ENCODE results near the gene FAAP20. TPM values are rescaled to one million over a fixed set of nuclear protein-coding genes. Genes with fewer than 3 reads are reported as not detected.

Gene FAAP20
- polyA plus RNA-seq, 2 of the 4 experiments (the other 2 are of a cell fraction), result 5.1 to 26.0 TPM

- CTCF ChIA-PET, result interaction anchor here (2.4 to 7.6 kb wide), 2 partner anchors 38 to 149 kb away, joined by 12 to 49 read pairs; partner anchors contain the start of gene FAAP20
- no peaks in the 10 kb centered on the region for H3K9me3 ChIP-seq
- DNase-seq (ENCODE audit: low read depth in 1 of 2, low spot score in 1 of 2) (no peak), ATAC-seq (no peak), FAIRE-seq (no peak)
- H3K4me3 ChIP-seq, result no peak overlapping the region
- H3K4me2 ChIP-seq, result peak overlapping the region; percentile 97
- peaks cover 65% of the 10 kb centered on the region for H3K4me1 ChIP-seq
- WGBS (ENCODE audit: missing lambda C conversion rate), result 91% methylated on average over 6 of the region's 23 CpGs
- POLR2A ChIA-PET, result no interaction called here
- no peak for TF ChIP-seq EHF (CRISPR knock-in tag; IDR thresholded peaks at IDR 0.05)
- TF ChIP-seq CEBPB (IDR thresholded peaks at IDR 0.05), result no peak
- no peak for TF ChIP-seq RCOR1 (IDR thresholded peaks at IDR 0.05; ENCODE audit: low read depth, low read length)
- no peak for TF ChIP-seq SMC3 (IDR thresholded peaks at IDR 0.05)
- TF ChIP-seq POLR2AphosphoS2 (conservative IDR thresholded peaks at IDR 0.05; ENCODE audit: low read length), result no peak
- TF ChIP-seq HES2 (IDR thresholded peaks at IDR 0.05), result no peak
- TF ChIP-seq MAX (IDR thresholded peaks at IDR 0.05), result no peak
- no peak for TF ChIP-seq NR3C1 (IDR thresholded peaks at IDR 0.05)
- TF ChIP-seq GATA3 (IDR thresholded peaks at IDR 0.05; ENCODE audit: borderline replicate concordance), result no peak
- no peak for TF ChIP-seq JUNB (IDR thresholded peaks at IDR 0.05)
- TF ChIP-seq ZNF302 (CRISPR knock-in tag; IDR thresholded peaks at IDR 0.05), result no peak
- TF ChIP-seq MYC (IDR thresholded peaks at IDR 0.05; ENCODE audit: borderline replicate concordance, low read length), result no peak
- no peak for TF ChIP-seq E2F6 (IDR thresholded peaks at IDR 0.05; ENCODE audit: borderline replicate concordance, low read depth)
- TF ChIP-seq TFCP2L1 (CRISPR knock-in tag; IDR thresholded peaks at IDR 0.05), result no peak
- no peak for TF ChIP-seq ZSCAN20 (CRISPR knock-in tag; IDR thresholded peaks at IDR 0.05)
- H3K27ac ChIP-seq, result peak overlapping the region in 1 of 2 experiments; percentile 83; a peak in 3 of 6 replicates
Measured at GRCh38 chr1:2232916-2233438, 38.4 kb upstream of the FAAP20 start.

- ATAC-seq, result no peak
- ChIA-PET POLR2A (no interaction called here), CTCF (interaction anchor here (0.9 to 7.6 kb wide), 6 partner anchors 8 to 149 kb away, joined by 3 to 49 read pairs (median 7); partner anchors contain the start of gene FAAP20)
- 66% methylated on average over 14 of the region's 17 CpGs for WGBS (ENCODE audit: missing lambda C conversion rate)
- Histone ChIP-seq H3K27ac (peak overlapping the region in 1 of 2 experiments; percentile 83; a peak in 3 of 6 replicates), H3K9me3 (no peaks in the 10 kb centered on the region), H3K4me1 (peaks cover 62% of the 10 kb centered on the region), H3K4me2 (peak overlapping the region; percentile 97), H3K4me3 (no peak overlapping the region)
- FAIRE-seq, result no peak
- no peak for DNase-seq (ENCODE audit: low read depth in 1 of 2, low spot score in 1 of 2)
- TF ChIP-seq PBX3 (IDR thresholded peaks at IDR 0.05) (no peak), RAD21 (conservative IDR thresholded peaks at IDR 0.05 in 1 of 2, IDR thresholded peaks at IDR 0.05 in 1 of 2) (no peak), FOSL2 (IDR thresholded peaks at IDR 0.05) (no peak), FOSL2 (CRISPR knock-in tag; IDR thresholded peaks at IDR 0.05) (no peak), EP300 (IDR thresholded peaks at IDR 0.05) (no peak), HMGXB4 (CRISPR knock-in tag; IDR thresholded peaks at IDR 0.05; ENCODE audit: borderline replicate concordance) (no peak), HOXB13 (CRISPR knock-in tag; IDR thresholded peaks at IDR 0.05; ENCODE audit: low read depth) (no peak), JUNB (IDR thresholded peaks at IDR 0.05) (no peak), MAZ (IDR thresholded peaks at IDR 0.05; ENCODE audit: borderline replicate concordance, low read depth, low read length) (no peak), CHD4 (IDR thresholded peaks at IDR 0.05; ENCODE audit: borderline replicate concordance) (no peak), USF2 (IDR thresholded peaks at IDR 0.05) (no peak)
Measured at GRCh38 chr1:2232255-2232915, 37.8 kb upstream of the FAAP20 start.
